Astrocyte of the spinal cord (primary cell): ENCODE results near the gene ANKK1.

Experiments
- DNase-seq: peaks from one replicate; pipeline ENCODE4 v3.0.0; 2011; ENCODE audit warnings: low read depth, low spot score
- H3K4me3 ChIP-seq: 2 replicates; pipeline ENCODE4 v1.5.1; 2011; ENCODE audit warnings: low read depth, mild to moderate bottlenecking, low read length, moderate library complexity
- CTCF ChIP-seq: IDR thresholded peaks from 2 replicates; pipeline ENCODE4 v1.5.1; 2012; ENCODE audit warnings: low read depth, mild to moderate bottlenecking, low read length, inconsistent platforms
- in situ Hi-C: cut with HindIII; loops from 2 replicates; pipeline ENCODE4 v1.10.0; 2017; ENCODE audit warnings: low sequenced_read_pairs

ANKK1 gene

DNA sequence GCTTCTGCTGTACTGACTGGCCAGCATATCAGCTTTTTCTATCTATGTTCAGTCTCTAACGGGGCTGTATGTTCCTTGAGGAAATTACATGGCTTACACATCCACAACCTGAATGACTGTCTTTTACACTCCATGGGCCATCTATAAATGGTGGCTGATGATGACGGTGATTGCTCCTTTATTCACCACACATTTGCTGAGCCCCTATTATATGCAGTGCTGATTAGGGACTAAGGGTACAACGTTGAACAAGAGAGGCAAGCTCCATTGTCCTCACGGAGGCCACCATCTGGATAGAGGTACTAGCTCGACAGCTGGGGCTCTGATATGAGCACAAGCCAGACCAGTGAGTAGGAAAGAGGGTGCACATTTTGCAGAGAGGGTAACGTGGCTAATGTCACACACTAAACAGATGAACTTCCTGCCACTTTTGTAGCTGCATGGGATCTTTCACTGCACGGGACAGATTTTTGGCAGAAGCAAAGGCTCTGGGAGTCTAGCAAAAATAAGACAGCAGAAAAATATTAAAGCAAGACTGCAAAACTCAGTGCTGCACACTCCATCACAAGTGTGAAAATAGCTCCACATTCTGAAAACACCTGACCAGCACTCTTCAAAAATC lies 57.0 kb downstream of the ANKK1 start:
- no peak for TF ChIP-seq CTCF
- in situ Hi-C loops = no loop called here
- DNase-seq = no peak
- no peak overlapping the region for H3K4me3 ChIP-seq

DNA sequence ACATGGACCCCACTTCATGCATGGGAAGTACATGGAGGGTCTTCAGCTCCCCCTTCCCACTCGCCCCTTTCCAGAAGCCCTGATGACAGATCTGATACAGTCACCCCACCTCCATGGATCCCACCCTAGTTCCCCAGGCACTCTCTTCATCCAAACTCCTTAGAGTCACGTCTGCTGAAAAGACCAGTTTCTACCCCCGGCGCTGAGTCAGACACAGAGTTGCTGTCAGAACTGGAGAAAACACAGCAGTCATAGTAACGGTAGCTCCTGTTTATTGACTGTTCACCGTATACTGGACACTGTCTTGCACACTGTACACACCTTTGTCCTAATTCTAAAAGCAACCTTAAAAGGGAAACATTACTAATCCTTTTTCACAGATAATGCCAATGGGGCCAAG lies 58.5 kb downstream of the ANKK1 start:
- H3K4me3 ChIP-seq = no peak overlapping the region
- peak; percentile 21 for DNase-seq
- no peak for TF ChIP-seq CTCF
- in situ Hi-C loops = no loop called here

DNA sequence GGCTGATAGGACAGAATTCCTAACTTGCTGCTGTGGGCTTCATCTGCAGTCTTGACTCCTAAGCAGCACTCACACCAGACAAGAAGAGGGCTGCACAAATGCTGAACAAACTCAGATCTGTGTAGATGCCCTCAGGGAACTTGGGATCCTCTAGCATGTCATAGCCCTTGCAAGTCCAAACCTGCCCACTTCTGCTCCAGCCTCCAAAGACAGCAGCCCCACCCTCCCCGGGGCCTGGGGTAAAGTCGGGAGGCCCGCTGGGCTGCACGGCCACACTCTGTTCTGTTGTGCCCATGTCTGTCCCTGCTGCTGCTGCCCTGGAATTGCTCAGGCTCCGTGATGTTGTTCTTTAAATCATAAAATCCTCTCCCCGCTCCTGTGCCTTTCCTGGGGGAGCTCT lies 59.4 kb downstream of the ANKK1 start:
- no peak for TF ChIP-seq CTCF
- in situ Hi-C loops = no loop called here
- no peak overlapping the region for H3K4me3 ChIP-seq
- DNase-seq = no peak

DNA sequence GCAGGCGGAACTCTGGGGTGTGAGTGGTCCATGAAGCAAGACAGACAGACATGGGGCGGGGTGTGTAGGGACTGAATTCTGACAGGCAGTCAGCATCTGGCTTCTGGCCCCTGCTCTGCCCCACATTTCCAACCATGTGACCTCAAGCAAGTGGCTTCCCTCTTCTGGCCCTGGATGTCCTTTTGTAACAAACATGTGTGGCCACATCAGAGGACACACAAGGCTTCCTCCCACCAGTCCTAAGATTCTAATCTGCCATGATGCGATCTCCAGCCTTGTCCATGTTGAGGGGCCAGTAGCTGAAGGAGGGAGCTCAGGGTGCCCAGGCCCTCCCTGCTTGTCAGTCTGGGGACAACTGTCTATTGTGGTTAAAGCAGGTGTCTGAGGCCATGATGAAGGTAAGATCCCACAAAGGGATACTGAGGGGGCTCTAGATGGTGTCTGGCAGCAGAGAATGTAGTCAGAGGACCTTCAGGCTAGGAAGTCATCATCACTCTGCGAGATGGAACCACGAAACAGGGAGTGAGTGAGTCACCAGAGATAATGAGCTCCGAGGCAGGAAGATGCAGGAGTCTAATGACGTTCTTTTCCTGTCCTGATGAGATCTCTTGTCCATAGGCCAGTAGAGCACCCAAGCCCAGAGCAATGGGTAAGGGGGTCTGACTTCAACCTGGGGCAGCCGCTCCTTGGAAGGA lies 60.2 kb downstream of the ANKK1 start:
- peak; percentile 69 for DNase-seq
- H3K4me3 ChIP-seq = no peak overlapping the region
- in situ Hi-C loops = no loop called here
- no peak for TF ChIP-seq CTCF

DNA sequence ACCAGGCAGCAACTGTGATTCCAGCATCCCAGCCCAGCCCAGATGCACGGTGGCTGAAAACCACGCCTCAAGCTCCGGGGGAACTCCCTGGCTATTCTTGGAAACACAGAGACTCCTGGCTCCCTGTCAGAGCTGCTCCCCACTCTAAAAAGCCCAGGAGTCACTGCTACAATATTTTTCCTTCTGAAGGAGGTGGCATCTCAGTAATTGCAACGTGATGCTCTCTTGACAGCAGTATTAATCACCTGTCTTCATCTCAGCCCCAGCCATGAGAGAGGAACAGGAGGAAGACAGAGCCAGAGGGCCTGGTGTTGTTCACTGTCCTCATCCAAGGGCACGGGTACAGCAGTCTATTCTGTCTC lies 60.7 kb downstream of the ANKK1 start:
- TF ChIP-seq CTCF = no peak
- in situ Hi-C loops = no loop called here
- H3K4me3 ChIP-seq = no peak overlapping the region
- no peak for DNase-seq

DNA sequence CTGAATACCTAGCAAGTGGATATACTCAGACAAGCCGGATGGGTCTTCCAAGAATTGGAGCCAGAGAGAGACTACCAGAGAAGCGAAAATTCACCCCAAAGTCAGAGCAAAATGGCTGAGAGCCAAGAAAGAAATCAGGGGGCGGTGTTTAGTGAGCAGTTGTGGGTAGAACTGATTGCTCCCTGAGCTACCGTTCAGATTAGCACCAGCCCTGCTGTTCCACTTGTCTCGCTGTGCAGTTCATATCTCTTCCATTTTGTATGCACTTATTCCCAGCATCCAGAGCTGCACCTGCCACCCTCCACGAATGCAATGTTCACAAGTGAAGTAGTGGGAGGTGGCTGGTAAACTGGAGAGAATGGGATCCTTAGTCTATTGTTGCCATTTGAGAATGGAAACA lies 62.2 kb downstream of the ANKK1 start:
- in situ Hi-C loops = no loop called here
- TF ChIP-seq CTCF = no peak
- DNase-seq = no peak
- H3K4me3 ChIP-seq = no peak overlapping the region
